NK-92 (cell line): ENCODE results near the gene GZF1.

Experiments
- DNase-seq: peaks from one replicate; lab custom pipeline; 2025; ENCODE audit not compliant: unreplicated experiment; lab: John Stamatoyannopoulos, UW

GZF1 gene

DNA sequence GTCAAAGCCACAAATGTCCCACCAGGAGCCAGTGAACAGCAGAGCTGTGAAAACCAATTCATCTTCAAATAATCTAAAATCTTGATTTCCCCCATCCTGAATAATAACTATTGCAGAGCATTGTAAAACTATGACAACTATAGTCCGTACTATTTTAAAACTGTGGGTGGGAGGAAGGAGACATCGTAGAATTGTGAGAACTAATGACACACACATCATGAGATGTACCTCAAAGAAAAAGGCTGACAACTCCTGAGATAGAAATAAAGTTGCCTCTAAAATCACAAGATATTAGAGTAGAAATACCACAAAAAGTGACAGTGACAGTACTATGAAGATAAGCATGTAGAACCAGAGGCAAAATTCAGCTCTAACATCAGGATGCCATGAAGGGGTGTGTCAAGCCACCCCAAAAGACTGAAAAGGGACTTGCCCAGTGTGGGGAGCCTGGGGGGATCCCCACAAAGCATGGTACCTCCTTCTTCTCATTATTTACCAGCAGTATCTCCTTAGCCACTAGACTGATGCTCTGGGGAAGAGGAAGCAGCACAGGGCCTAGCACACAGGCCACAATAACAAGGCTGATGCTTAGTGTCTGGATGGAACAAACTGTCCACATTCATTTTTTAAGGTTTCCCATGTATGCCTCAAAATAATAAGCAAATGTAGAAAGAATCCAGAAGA, 45.9 kb downstream of the GZF1 start:
- no peak for DNase-seq

DNA sequence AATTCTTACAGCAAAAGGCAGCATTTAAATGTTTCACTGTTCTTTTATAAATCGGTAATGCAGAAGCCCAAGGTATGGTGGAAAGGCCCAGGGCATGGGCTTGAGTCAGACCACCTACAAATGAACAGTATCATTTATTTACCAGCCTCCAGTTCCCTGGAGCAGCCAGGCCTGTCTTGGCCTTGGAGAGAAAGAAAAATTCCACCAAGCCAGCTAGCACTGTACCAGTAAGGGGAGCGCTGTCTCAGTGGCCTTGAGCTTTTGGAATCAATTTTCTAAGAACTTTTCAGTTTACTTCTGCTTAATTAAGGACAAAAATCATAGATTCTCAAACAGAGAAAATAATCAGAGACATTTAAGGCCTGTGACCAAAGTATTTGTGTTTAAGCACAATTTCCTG, 47.0 kb downstream of the GZF1 start:
- no peak for DNase-seq

DNA sequence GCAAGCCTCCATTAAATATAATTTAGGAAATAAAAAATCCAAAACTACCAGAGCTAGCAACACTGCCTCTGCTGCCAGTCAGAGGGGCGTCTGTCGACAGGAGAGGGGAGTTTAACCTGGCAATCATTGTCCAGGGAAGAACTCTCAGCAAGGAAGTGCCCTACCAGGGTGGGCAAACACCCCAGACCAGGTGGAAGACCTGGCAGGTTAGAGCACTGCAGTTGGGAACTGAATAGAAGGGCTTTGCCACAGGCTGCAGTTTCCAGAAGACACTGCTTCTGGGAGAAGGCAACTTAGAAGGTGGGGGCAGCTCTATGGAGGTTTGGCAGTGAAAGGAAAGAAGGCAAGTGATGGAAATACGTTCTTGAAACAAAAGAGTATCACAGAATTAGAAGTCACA, 47.8 kb downstream of the GZF1 start:
- DNase-seq = no peak

DNA sequence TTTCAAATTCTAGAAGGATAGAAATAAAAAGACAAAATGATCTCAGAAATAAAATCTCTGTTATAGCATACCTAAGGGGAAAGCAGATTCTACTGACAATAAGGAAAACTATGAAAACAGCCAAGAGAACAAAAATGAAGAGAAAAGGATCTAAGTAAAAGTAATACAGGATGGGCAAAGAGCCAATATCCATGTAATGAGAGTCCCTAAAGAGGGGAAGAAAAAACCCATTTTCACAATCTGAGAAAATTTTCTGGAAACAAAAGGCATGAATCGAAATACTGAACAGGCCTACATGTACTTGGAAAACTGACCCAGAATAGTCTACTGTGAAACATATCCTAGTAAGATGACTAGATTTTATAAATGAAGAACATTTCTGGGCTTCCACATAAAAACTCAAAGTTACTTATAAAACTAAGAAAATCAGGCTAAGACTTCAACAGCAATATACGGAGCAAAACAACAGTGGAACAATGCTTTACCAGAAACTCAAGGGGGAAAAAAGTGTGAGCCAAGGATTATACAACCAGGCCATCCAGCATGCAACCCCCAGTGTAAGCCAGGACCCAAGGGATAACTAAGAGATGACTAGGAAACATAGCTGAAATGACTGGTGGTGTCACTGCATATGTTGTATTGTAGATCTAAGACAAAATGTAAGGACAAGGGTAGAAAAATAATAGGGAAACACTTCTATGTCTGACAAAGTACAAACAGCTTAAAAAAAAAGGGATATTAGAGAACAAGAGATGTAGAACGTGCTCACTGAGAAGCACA, 49.1 kb downstream of the GZF1 start:
- DNase-seq = no peak

DNA sequence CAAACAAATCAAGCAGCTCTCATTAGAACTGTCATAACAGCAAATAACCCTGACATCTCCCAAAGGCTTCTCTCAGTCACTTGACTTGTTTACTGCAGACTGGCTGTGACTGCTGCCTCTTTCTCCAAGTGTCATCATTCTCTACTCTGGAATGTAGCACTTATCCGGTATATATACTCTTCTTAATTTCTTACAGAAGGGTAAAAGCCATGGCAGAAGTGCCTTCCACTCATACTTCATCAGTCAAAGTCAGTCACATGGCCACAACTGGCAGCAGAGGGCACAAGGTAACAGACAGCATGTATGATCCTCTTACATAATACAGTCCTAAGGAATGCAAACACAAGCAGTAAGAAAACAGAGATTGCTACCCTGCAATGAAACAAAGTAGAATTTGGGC, 50.0 kb downstream of the GZF1 start:
- DNase-seq = no peak

DNA sequence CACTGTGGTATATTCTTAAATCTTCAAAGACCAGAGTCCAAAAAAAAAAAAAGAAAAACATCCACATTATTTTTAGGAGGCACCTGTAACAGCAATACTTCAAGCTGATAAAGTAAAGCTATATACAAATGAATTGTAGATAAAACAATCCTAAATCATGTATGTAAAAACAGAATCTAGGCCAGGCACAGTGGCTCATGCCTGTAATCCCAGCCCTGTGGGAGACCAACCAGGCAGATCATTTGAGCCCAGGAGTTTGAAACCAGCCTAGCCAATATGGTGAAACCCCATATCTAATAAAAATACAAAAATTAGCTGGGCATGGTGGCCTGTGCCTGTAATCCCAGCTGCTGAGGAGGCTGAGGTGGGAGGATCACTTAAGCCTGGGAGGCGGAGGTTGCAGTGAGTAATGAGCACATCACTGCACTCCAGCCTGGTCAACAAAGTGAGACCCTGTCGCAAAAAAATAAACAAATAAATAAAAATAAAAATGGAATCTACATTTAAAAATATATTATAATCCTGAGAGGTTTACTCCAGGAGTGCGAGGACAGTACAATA, 52.0 kb downstream of the GZF1 start:
- no peak for DNase-seq

DNA sequence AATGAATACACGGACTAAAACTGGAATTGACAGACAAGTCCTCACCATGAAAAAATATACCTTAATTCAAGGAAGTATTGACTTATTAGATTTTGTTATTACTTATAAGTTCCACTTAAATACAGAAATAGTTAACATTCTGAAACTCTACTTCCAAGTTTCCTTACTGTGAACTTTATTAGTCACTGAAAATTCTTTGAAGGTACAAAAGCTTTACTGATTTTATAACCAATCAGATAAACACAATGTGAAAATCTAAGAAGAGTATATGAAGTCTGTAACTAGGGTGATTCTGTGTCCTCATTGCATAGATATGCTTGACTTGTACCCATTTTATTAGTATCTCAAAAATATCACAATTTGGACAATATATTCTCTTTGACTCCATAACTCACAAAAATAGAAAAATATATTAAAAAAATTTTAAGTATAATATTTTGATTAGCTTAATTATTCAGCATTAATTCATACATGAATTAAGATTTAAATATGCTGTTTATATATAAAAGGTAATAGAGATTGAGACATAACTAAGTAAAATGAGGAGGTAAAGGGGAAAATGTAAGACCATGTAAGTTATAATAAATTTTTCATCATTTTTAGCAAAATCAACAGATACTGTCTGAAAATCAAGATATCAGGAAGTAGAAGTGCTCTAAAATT, 52.7 kb downstream of the GZF1 start:
- DNase-seq = no peak

DNA sequence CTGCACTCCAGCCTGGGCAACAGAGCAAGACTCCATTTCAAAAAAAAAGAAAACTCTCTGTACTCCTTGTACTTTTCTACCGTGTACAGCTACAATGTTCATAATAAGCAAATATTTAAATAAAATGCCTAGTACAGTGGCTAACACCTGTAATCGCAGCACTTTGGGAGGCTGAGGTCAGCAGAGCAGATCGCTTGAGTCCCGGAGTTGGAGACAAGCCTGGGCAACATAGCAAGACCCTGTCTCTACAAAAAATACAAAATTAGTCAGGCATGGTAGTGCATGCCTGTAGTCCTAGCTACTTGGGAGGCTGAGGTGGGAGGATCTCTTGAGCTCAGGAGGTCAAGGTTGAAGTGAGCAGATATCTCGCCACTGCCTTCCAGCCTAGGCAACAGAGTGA, 53.6 kb downstream of the GZF1 start:
- DNase-seq = no peak

DNA sequence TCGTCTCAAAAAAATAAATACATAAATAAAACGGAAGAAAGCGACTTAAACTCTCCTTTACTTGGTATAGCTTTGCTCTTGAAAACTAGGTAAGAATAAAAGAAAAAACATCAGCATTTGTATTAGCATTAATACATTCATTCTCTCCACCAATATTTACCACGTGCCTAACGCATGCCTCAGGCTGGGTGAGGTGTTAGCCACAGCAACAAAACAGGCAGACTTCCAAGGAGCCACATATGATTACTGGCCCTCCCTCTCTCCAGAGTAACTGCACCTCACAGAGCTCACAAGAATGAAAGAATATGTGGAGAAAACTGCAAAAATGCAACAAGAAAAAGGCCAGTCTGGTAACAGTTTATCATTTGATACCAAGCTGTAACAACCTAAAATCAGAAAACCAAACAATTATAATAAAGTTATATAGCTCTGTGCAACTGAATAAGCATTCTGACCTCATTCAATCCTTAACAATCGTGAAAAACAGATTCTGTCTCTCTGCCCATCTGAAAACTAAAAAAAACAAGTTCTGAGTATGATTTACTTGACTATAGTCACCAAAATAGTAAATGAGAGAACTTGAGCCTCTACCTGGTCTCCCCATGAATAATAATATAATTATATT, 54.1 kb downstream of the GZF1 start:
- no peak for DNase-seq

DNA sequence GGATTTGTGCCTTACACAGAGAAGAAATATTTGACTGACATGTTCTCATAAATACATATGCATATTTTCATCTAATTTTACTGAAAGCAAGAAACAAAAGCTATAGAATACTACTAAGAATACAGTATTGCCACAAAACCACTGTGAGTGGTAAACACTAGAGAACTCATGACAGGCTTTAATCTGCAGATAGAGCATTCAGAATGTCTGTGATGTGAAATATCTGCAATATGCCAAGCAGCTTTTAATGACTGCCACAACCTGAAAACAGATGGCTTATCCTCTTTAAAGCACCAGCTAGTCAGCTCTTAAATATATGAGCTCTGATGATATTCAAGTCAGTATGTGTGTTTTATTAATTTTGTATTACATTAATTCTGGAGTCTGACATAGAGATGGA, 55.9 kb downstream of the GZF1 start:
- DNase-seq = no peak

DNA sequence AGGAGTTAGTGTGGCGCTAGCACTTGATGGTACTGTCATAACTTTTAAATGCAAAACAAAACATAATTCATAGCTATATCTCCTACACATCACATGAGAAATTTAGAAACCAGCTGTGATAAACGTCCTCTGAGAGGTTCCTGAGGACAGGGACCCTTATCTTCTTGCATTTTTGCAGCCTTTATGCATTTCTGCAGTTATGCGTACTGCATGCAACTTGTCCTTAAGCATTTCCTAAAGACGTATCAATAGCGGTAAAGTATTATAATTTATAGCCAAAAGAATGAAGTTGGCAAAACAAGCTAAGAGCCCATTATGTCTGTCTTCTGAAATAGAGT, 57.6 kb downstream of the GZF1 start:
- no peak for DNase-seq

DNA sequence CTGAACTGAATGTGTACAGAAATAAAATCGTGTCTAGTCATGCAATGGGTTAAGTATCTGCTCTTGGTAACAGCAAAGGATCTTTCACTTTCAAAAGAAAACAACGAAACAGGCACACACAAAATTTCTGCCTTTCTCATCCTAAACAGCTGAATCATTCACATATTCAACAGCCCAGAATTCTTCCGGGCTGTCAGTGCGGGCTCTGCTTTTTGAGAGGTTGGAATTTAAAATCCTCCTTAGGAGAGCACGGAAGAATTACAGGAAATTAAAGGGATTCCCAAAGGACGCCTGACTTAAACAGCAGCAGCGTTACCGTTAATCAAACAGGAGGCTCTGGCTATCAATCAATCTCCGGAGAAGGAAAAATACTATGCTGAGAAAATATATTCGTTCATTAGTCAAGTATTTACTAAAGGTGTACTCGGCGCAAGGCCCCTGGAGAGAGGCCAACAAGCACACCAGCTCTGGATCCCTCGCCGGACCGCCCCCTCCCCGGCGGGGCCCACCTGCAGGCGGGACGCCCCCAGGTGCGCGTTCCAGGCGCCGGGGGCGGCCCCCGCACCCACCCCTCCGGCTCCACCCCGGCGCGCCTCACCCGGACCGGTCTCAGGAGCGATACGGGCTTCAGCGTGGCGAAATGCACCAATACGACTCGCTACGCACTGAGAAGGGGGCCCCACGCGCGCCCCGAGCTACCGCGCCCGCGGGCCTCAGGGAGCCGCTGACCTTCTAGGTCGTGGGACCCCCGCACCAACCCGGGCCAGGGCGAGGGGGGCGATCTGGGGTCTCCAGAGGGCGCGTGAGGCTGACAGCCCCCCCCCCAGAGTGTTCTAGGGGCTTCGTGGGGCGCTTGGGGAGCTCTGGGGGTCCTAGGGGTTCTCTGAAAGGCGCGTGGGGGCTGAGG, 58.3 kb downstream of the GZF1 start:
- DNase-seq = no peak

DNA sequence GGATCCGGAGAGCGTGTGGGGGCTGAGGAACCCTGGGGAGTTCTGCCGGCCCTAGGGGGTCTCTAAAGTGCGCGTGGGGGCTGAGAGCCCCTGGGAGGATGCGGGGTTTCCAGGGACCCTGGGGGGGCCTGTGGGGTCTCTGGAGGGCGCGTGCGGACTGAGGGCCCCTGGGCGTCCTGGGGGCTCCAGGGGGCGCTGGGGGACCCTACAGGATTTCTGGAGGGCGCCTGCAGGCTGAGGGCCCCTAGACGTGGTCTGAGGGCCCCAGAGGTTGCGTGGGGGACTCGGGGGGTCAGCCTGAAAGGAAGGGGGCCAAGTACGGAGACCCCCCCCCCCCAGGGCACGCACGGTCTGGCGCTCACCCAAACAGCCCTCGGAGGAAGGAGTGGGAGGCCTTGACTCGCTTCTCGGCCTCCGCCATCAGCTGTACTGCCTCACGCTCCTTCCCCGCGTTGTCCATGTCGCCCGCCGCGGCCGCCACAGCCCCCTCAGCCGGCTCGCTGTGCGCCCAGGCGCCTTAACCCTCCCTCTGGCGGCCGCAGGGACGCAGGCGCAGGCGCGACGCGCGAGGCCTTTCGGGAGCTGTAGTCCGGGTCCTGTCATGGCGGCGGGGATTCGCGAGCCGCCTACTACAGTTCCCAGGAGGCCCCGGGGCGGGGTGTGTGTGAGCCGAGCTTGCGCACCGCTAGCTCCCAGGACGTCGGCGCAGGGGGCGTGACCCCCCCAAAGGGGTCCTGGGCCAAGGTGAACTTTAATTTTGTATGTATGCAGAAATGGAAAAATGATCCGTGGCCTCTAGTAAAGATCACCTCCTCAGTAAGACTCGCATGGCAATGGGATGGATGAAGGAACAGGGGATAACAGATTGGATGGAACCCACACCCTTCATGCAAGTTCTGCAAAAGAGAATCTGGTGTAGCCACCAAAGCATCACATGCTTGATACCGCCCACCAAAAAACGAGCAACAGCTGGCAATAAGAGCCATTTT, 59.3 kb downstream of the GZF1 start, which contains the start of gene NAPB:
Gene NAPB, minus strand, starts transcription at position 546 of the 989 bp plus-strand sequence. Its CDS starts 86 bp downstream, at position 460.
- DNase-seq = peak; percentile 45
